ENCODE data around the gene HOXB3.
"Not testable (repeated sequence)": the region's sequence is repeated elsewhere in the genome, so short reads cannot be mapped to it uniquely, and the experiment has no call there.

DNA sequence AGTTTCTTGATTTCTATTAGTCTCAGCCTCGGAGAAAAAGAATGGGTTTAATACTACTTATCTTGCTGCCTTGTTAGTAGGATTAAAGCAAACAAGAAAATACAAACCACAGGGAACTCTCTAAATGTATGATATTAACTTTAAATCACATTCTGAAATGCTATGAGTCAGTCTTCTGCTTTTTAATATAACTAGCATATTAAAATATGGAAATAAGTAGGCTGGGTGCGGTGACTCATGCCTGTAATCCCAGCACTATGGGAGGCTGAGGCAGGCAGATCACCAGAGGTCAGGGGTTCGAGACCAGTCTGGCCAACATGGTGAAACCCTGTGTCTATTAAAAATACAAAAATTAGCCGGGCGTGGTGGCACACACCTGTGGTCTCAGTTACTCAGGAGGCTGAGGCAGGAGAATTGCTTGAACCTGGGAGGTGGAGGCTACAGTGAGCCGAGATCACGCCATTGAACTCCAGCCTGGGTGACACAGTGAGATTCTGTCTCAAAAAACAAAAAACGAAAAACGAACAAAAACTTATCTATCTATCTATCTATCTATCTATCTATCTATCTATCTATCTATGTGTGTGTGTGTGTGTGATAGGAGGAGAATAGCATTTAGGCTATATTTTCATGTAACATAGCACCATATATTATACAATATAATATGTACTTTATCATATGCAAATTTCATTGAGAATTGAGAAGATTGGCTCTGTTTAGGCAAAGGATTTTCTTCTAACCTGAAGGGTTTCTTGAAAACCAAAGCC, 54.1 kb downstream of the HOXB3 start:
- TF ChIP-seq POLR2A (IDR thresholded peaks at IDR 0.05), result not testable (repeated sequence)
- TF ChIP-seq, protein P1, sequence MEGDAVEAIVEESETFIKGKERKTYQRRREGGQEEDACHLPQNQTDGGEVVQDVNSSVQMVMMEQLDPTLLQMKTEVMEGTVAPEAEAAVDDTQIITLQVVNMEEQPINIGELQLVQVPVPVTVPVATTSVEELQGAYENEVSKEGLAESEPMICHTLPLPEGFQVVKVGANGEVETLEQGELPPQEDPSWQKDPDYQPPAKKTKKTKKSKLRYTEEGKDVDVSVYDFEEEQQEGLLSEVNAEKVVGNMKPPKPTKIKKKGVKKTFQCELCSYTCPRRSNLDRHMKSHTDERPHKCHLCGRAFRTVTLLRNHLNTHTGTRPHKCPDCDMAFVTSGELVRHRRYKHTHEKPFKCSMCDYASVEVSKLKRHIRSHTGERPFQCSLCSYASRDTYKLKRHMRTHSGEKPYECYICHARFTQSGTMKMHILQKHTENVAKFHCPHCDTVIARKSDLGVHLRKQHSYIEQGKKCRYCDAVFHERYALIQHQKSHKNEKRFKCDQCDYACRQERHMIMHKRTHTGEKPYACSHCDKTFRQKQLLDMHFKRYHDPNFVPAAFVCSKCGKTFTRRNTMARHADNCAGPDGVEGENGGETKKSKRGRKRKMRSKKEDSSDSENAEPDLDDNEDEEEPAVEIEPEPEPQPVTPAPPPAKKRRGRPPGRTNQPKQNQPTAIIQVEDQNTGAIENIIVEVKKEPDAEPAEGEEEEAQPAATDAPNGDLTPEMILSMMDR (IDR thresholded peaks at IDR 0.05), result not testable (repeated sequence)

Data from Peyer's patch (tissue), 4 donors.